Gastrocnemius medialis (tissue), 4 donors: ENCODE data around the gene HACD2. TPM values are rescaled to one million over a fixed set of nuclear protein-coding genes. Genes with fewer than 3 reads are reported as not detected.

Experiments used
- ATAC-seq, 2 donors: fragments of 150-250 bp; one replicate each; pipeline ENCODE4 v1.9.1; 2016
- DNase-seq, 2 donors: peaks; one replicate each; pipeline ENCODE4 v3.0.0-alpha.2; 2019
- H3K27ac ChIP-seq, 4 donors: fragments of 200-600 bp; sonication (generic); 1 replicate in 1 of 4; 2 replicates in 3 of 4; pipeline ENCODE4 v1.5.1; 2016 to 2018; ENCODE audit warnings: mild to moderate bottlenecking in 2 of 4, moderate library complexity in 1 of 4
- H3K27me3 ChIP-seq, 3 donors: fragments of 200-600 bp; sonication (generic) in 2 of 3; 1 replicate in 1 of 3; 2 replicates in 2 of 3; pipeline versions ENCODE4 v1.5.1 to v1.6.0; 2016 to 2019; ENCODE audit warnings: mild to moderate bottlenecking in 1 of 3, moderate library complexity in 1 of 3
- H3K36me3 ChIP-seq, 2 donors: fragments of 200-600 bp; sonication (generic) in 1 of 2; one replicate each; pipeline ENCODE4 v1.5.1; 2017 to 2018
- H3K4me1 ChIP-seq, 2 donors: fragments of 200-600 bp; sonication (generic) in 1 of 2; one replicate each; pipeline ENCODE4 v1.5.1; 2016 to 2017; ENCODE audit warnings: mild to moderate bottlenecking in 2 of 2
- H3K4me3 ChIP-seq, 4 donors: fragments of 200-600 bp; sonication (generic) in 3 of 4; 1 replicate in 1 of 4; 2 replicates in 3 of 4; pipeline ENCODE4 v1.5.1; 2016 to 2019; ENCODE audit warnings: mild to moderate bottlenecking in 2 of 4
- H3K9me3 ChIP-seq, 3 donors: fragments of 200-600 bp; sonication (generic) in 2 of 3; 1 replicate in 1 of 3; 2 replicates in 2 of 3; pipeline ENCODE4 v1.5.1; 2016 to 2019
- POLR2A ChIP-seq, 2 donors: fragments of 450-650 bp; IDR thresholded peaks; one replicate each; pipeline ENCODE4 v1.6.1; 2017; ENCODE audit warnings: antibody characterized with exemption in 2 of 2, mild to moderate bottlenecking in 2 of 2, moderate library complexity in 2 of 2
- in situ Hi-C, 4 donors: fragments of 200-750 bp; cut with MboI; loops; one replicate each; pipeline versions ENCODE4 v1.15.0 to v1.8.0; 2017; ENCODE audit warnings: low sequenced_read_pairs in 4 of 4
- intact Hi-C: fragments of 100-400 bp; cut with DNase I; formaldehyde crosslinking; loops from one replicate; pipeline ENCODE4 v1.15.1; 2023; ENCODE audit warnings: low total_unique reads
- total RNA-seq, 4 donors: library from RNA; depleted of rRNA; stranded (reverse); fragments of >200 nt; gene quantifications; one replicate each; pipeline versions ENCODE4 v1.1.0 to v1.2.3, GENCODE V29; 2016
- TF ChIP-seq, protein P1 (sequence below), 5 experiments: fragments of 450-650 bp in 3 of 5; fragments of 200-600 bp in 2 of 5; sonication (generic) in 2 of 5; IDR thresholded peaks in 4 of 5; conservative IDR thresholded peaks in 1 of 5; 1 replicate in 4 of 5; 2 replicates in 1 of 5; pipeline ENCODE4 v1.5.1; 2016 to 2019; ENCODE audit warnings: antibody characterized with exemption in 5 of 5, mild to moderate bottlenecking in 3 of 5, moderate library complexity in 3 of 5

The HACD2 gene
- total RNA-seq, 4 donors from 2014 or later: 3.9 to 19.8 (median 6.7) TPM

DNA sequence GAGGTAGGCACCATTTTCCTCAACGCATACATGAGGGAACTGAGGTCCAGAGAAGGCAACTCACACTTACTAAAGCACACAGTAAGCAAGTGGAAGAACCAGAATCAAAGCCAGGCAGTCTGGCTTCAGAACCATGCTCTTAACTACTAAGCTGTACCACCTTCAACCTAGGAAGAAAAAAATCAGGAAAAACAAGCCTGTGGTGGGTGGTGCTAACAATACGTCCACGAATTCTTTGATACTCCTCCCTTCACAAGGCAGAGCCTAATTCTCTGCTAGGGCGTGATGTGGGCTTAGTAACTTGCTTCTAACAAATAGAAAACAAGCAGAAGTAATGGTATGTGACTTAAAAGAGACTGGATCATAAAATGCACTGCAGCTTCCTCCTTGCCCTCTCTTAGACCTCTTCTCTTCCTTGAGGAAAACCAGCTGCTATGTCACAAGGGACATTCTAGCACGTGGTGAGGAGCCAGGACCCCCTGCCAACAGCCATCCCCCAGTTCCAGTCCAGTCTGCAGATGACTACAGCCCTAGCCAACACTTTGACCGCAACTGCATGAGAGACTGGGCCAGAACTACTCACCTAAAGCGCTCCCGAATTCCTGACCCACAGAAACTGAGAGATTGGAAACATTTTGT, 36.9 kb downstream of the HACD2 start:
- no peak for ATAC-seq
- intact Hi-C loops: no loop called here

DNA sequence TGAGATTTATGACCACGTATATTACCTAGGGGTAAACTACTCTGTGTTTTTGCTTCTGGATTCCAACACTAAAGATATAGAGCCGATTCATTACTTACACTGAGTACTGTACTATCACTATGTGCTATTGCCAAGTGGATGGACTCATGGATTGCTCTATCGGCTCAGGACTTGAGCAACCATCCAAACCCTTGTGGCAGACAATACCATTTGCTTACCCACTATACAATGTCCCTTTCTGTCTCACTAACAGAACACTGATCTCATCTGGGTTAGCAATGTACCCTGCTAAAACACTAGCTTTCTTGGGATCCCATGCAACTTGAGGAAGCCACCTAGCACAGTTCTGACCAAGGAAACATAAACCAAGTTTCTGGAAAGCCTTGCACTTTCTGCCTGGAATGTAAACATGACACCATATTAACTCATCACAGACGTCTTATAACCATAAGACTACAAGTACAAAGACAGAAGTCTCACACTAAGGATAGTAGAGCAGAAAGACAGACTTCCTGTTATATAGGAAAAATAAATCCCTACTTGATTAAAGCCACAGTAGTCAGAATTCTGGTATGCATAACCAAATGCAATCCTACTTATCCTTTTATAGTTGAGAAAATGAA, 38.6 kb downstream of the HACD2 start:
- intact Hi-C loops: no loop called here

More for the DNA sequence above, 36.9 kb downstream of the HACD2 start:
- peaks cover 3 to 8% of the 10 kb centered on the region in 2 donors for H3K36me3 ChIP-seq
- no peaks in the 10 kb centered on the region for H3K4me1 ChIP-seq
- no peak for DNase-seq
- no peak overlapping the region for H3K4me3 ChIP-seq
- in situ Hi-C loops: no loop called here
- no peaks in the 10 kb centered on the region for H3K27me3 ChIP-seq
- no peak overlapping the region for H3K27ac ChIP-seq
- TF ChIP-seq POLR2A (IDR thresholded peaks at IDR 0.05): no peak
- TF ChIP-seq, protein P1, sequence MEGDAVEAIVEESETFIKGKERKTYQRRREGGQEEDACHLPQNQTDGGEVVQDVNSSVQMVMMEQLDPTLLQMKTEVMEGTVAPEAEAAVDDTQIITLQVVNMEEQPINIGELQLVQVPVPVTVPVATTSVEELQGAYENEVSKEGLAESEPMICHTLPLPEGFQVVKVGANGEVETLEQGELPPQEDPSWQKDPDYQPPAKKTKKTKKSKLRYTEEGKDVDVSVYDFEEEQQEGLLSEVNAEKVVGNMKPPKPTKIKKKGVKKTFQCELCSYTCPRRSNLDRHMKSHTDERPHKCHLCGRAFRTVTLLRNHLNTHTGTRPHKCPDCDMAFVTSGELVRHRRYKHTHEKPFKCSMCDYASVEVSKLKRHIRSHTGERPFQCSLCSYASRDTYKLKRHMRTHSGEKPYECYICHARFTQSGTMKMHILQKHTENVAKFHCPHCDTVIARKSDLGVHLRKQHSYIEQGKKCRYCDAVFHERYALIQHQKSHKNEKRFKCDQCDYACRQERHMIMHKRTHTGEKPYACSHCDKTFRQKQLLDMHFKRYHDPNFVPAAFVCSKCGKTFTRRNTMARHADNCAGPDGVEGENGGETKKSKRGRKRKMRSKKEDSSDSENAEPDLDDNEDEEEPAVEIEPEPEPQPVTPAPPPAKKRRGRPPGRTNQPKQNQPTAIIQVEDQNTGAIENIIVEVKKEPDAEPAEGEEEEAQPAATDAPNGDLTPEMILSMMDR (IDR thresholded peaks at IDR 0.05 in 4 of 5, conservative IDR thresholded peaks at IDR 0.05 in 1 of 5): no peak
- H3K9me3 ChIP-seq: no peaks in the 10 kb centered on the region

DNA sequence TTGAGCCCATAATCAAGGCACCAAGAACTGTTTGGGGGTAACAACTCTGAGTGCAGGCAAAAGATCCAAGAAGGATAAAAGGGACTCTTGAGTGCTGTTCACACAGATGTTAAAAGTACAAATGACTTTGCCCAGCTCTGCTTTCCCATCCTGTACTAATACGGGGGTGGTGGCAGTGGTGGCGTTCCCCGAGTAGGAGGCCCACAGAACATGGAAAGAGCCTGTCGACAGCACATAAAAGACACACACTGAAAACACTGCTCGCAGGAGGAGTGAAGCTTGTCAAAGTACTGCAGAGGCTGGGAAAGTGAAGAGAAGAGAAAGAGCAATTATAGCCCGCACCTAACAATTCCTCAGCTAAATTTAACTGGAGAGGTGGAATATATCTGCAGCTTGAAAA, 40.9 kb downstream of the HACD2 start:
- DNase-seq (no peak), ATAC-seq (no peak)
- in situ Hi-C loops (no loop called here), intact Hi-C loops (no loop called here)
- TF ChIP-seq, protein P1 (IDR thresholded peaks at IDR 0.05 in 4 of 5, conservative IDR thresholded peaks at IDR 0.05 in 1 of 5): no peak
- TF ChIP-seq POLR2A (IDR thresholded peaks at IDR 0.05): no peak
- Histone ChIP-seq H3K36me3 (no peaks in the 10 kb centered on the region), H3K27ac (no peak overlapping the region), H3K9me3 (no peaks in the 10 kb centered on the region), H3K27me3 (no peaks in the 10 kb centered on the region), H3K4me3 (no peak overlapping the region), H3K4me1 (no peaks in the 10 kb centered on the region)

More for the DNA sequence above, 38.6 kb downstream of the HACD2 start:
- Histone ChIP-seq H3K4me1 (no peaks in the 10 kb centered on the region), H3K4me3 (no peak overlapping the region), H3K9me3 (no peaks in the 10 kb centered on the region), H3K27me3 (no peaks in the 10 kb centered on the region), H3K27ac (no peak overlapping the region), H3K36me3 (peaks cover 0 to 8% of the 10 kb centered on the region in 2 donors)
- in situ Hi-C loops: no loop called here
- DNase-seq (no peak), ATAC-seq (no peak)
- TF ChIP-seq POLR2A (IDR thresholded peaks at IDR 0.05): no peak
- TF ChIP-seq, protein P1 (IDR thresholded peaks at IDR 0.05 in 4 of 5, conservative IDR thresholded peaks at IDR 0.05 in 1 of 5): no peak

DNA sequence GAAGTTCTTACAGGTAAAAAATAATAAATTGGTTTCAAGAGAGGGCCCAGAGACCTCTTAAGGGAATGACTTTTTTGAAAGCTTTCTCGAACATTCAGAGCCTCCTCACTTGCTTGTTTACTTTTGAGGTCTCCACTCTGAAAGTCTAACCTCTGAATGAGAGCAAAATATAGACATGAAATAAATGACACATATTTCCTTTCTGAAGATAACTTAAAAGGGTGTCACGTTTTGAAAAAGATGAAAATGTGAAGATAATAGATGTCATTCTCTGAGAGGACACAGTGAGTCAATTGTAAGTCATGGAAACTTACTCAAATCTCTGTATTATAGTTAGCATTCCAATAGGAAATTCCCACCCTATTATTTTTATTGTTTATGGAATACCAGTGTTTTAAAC, 44.6 kb downstream of the HACD2 start:
- intact Hi-C loops (no loop called here), in situ Hi-C loops (no loop called here)
- Histone ChIP-seq H3K36me3 (no peaks in the 10 kb centered on the region), H3K27me3 (no peaks in the 10 kb centered on the region), H3K9me3 (no peaks in the 10 kb centered on the region), H3K4me1 (no peaks in the 10 kb centered on the region), H3K4me3 (no peak overlapping the region), H3K27ac (no peak overlapping the region)
- ATAC-seq (no peak), DNase-seq (no peak)
- TF ChIP-seq, protein P1 (IDR thresholded peaks at IDR 0.05 in 4 of 5, conservative IDR thresholded peaks at IDR 0.05 in 1 of 5): no peak
- no peak for TF ChIP-seq POLR2A (IDR thresholded peaks at IDR 0.05)
